ENCODE data around the gene VMA21. TPM values are rescaled to one million over a fixed set of nuclear protein-coding genes. Genes with fewer than 3 reads are reported as not detected.

VMA21 gene
- total RNA-seq, 1 donor from 2014 or later: 26.5 TPM

GRCh38 chrX:151365579-151365978 lies 31.4 kb upstream of the VMA21 start:
- no peak overlapping the region for H3K4me3 Mint-ChIP-seq (ENCODE audit: unreplicated experiment)
- peaks cover 11% of the 10 kb centered on the region for H3K27me3 Mint-ChIP-seq (ENCODE audit: low read depth)
- no peak overlapping the region for H3K27ac Mint-ChIP-seq (ENCODE audit: unreplicated experiment)
- no peaks in the 10 kb centered on the region for H3K4me1 Mint-ChIP-seq (ENCODE audit: low read depth)
- H3K36me3 Mint-ChIP-seq (ENCODE audit: low read depth): no peaks in the 10 kb centered on the region
- H3K9me3 Mint-ChIP-seq (ENCODE audit: low read depth): peaks cover 36% of the 10 kb centered on the region
- no peak for DNase-seq (ENCODE audit: low spot score)
- TF ChIP-seq, protein P1, sequence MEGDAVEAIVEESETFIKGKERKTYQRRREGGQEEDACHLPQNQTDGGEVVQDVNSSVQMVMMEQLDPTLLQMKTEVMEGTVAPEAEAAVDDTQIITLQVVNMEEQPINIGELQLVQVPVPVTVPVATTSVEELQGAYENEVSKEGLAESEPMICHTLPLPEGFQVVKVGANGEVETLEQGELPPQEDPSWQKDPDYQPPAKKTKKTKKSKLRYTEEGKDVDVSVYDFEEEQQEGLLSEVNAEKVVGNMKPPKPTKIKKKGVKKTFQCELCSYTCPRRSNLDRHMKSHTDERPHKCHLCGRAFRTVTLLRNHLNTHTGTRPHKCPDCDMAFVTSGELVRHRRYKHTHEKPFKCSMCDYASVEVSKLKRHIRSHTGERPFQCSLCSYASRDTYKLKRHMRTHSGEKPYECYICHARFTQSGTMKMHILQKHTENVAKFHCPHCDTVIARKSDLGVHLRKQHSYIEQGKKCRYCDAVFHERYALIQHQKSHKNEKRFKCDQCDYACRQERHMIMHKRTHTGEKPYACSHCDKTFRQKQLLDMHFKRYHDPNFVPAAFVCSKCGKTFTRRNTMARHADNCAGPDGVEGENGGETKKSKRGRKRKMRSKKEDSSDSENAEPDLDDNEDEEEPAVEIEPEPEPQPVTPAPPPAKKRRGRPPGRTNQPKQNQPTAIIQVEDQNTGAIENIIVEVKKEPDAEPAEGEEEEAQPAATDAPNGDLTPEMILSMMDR (IDR thresholded peaks at IDR 0.05): no peak

DNA sequence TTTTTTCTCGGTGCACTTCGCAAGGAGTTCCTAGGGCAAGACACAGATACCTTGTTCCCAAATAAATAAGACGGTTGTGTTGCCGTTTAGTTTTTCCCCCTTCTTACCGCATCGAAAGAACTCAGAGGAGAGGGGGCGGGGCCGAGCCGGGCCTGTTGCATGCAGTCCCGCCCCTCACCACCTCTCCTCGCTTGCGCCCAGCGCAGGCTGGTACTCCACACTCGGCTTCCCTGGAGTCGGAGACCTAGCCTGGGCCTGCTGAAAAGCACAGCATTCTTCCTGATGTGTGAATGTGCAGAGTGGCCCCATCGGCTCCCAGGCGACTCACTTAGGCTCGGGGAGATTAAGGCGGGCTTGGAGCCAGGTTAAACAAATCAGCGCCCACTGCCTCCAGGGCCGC lies 26.1 kb upstream of the VMA21 start:
- Mint-ChIP-seq H3K9me3 (ENCODE audit: low read depth) (peaks cover 18% of the 10 kb centered on the region), H3K4me1 (ENCODE audit: low read depth) (no peaks in the 10 kb centered on the region), H3K27ac (ENCODE audit: unreplicated experiment) (no peak overlapping the region), H3K4me3 (ENCODE audit: unreplicated experiment) (no peak overlapping the region), H3K36me3 (ENCODE audit: low read depth) (no peaks in the 10 kb centered on the region), H3K27me3 (ENCODE audit: low read depth) (peaks cover 11% of the 10 kb centered on the region)
- TF ChIP-seq, protein P1 (IDR thresholded peaks at IDR 0.05): no peak
- DNase-seq (ENCODE audit: low spot score): no peak

GRCh38 chrX:151384807-151385206 lies 12.2 kb upstream of the VMA21 start:
- Mint-ChIP-seq H3K9me3 (ENCODE audit: low read depth) (peaks cover 4% of the 10 kb centered on the region), H3K27me3 (ENCODE audit: low read depth) (no peaks in the 10 kb centered on the region), H3K27ac (ENCODE audit: unreplicated experiment) (no peak overlapping the region), H3K36me3 (ENCODE audit: low read depth) (no peaks in the 10 kb centered on the region), H3K4me3 (ENCODE audit: unreplicated experiment) (no peak overlapping the region), H3K4me1 (ENCODE audit: low read depth) (no peaks in the 10 kb centered on the region)
- no peak for DNase-seq (ENCODE audit: low spot score)
- TF ChIP-seq, protein P1 (IDR thresholded peaks at IDR 0.05): no peak

DNA sequence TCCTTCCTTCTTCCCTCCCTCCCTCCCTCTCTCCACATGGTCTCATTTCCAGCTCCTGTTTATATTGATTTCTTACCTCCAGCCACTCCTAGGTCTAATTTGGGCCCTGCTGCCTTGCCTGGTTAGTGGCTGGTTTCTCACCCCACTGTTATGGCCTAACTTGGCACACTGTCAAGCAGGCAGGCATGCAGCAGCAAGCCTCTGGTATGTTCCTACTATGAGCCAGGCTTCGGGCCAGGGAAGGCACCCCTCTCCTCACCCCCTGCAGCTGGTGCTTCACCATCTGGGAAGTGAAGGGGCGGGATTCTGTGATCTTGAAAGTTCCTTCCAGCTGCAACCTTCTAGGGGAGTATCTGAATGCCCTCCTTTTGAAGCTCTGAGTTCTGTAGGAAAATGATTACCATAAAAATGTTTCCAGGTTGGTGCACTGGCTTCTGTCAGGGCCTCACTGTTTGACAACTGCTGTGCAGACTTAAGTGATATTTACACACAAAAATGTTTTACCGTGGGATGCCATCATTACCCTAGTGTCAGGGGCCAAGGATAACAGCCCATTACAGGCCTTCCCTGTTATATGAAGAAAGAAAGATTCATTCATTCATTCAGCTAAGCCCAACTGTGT lies 10.1 kb upstream of the VMA21 start:
- H3K27me3 Mint-ChIP-seq (ENCODE audit: low read depth): no peaks in the 10 kb centered on the region
- no peaks in the 10 kb centered on the region for H3K4me1 Mint-ChIP-seq (ENCODE audit: low read depth)
- no peak for DNase-seq (ENCODE audit: low spot score)
- H3K4me3 Mint-ChIP-seq (ENCODE audit: unreplicated experiment): no peak overlapping the region
- TF ChIP-seq, protein P1 (IDR thresholded peaks at IDR 0.05): no peak
- no peaks in the 10 kb centered on the region for H3K36me3 Mint-ChIP-seq (ENCODE audit: low read depth)
- peaks cover 9% of the 10 kb centered on the region for H3K9me3 Mint-ChIP-seq (ENCODE audit: low read depth)
- H3K27ac Mint-ChIP-seq (ENCODE audit: unreplicated experiment): no peak overlapping the region

DNA sequence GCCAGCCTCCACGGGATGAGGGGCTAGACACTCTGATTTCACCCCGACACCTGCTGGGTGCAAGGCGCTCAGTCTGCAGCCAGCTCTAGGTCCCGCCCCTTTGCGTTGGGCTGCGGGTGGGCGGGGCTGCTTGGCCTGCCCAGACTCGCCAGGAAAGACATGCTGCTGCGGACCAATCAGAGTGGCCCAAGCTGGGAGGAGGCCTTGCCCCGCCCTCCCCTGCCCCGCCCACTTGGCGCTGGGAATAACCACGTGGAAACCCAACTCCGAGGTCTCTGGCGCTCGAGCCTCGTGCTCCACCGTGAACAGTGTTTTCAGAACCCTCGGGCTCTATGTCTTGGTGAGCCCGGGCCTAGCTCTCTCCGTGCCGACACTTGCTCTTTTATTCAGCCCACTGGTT lies 5.3 kb upstream of the VMA21 start:
- no peaks in the 10 kb centered on the region for H3K36me3 Mint-ChIP-seq (ENCODE audit: low read depth)
- no peak for DNase-seq (ENCODE audit: low spot score)
- H3K4me3 Mint-ChIP-seq (ENCODE audit: unreplicated experiment): no peak overlapping the region
- no peaks in the 10 kb centered on the region for H3K27me3 Mint-ChIP-seq (ENCODE audit: low read depth)
- H3K27ac Mint-ChIP-seq (ENCODE audit: unreplicated experiment): no peak overlapping the region
- H3K4me1 Mint-ChIP-seq (ENCODE audit: low read depth): peaks cover 6% of the 10 kb centered on the region
- peaks cover 9% of the 10 kb centered on the region for H3K9me3 Mint-ChIP-seq (ENCODE audit: low read depth)
- TF ChIP-seq, protein P1 (IDR thresholded peaks at IDR 0.05): no peak

Measured in chondrocyte (in vitro differentiated cells).